Mesothelial cell of epicardium (in vitro differentiated cells): ENCODE data around the gene FLNB. TPM values are rescaled to one million over a fixed set of nuclear protein-coding genes. Genes with fewer than 3 reads are reported as not detected.

Experiments used
- DNase-seq, 2 experiments: peaks; one replicate each; pipeline ENCODE4 v3.0.0; 2021; ENCODE audit warnings: low spot score in 2 of 2; ENCODE audit not compliant: unreplicated experiment in 2 of 2
- H3K27ac Mint-ChIP-seq: 2 replicates; pipeline ENCODE4 v1.8.0; 2021; ENCODE audit warnings: mixed read lengths
- H3K27me3 Mint-ChIP-seq: 2 replicates; pipeline ENCODE4 v1.8.0; 2021; ENCODE audit warnings: low read depth, mixed read lengths
- H3K36me3 Mint-ChIP-seq: 2 replicates; pipeline ENCODE4 v1.8.0; 2021; ENCODE audit warnings: mixed read lengths
- H3K4me1 Mint-ChIP-seq: 2 replicates; pipeline ENCODE4 v1.8.0; 2021; ENCODE audit warnings: mixed read lengths
- H3K4me3 Mint-ChIP-seq: 2 replicates; pipeline ENCODE4 v1.8.0; 2021; ENCODE audit warnings: mild to moderate bottlenecking, moderate library complexity, mixed read lengths
- H3K9me3 Mint-ChIP-seq: 2 replicates; pipeline ENCODE4 v1.8.0; 2021; ENCODE audit warnings: mixed read lengths
- total RNA-seq: library from RNA; stranded (reverse); gene quantifications from 3 replicates; pipeline ENCODE4 v1.2.1, GENCODE V29; 2021
- TF ChIP-seq, protein P1 (sequence below): fragments of 200-600 bp; sonication (generic); IDR thresholded peaks from one replicate; pipeline ENCODE4 v1.5.0; 2021; ENCODE audit warnings: antibody characterized with exemption; ENCODE audit not compliant: unreplicated experiment

Gene FLNB
- total RNA-seq, 1 donor from 2014 or later: 190 TPM

DNA sequence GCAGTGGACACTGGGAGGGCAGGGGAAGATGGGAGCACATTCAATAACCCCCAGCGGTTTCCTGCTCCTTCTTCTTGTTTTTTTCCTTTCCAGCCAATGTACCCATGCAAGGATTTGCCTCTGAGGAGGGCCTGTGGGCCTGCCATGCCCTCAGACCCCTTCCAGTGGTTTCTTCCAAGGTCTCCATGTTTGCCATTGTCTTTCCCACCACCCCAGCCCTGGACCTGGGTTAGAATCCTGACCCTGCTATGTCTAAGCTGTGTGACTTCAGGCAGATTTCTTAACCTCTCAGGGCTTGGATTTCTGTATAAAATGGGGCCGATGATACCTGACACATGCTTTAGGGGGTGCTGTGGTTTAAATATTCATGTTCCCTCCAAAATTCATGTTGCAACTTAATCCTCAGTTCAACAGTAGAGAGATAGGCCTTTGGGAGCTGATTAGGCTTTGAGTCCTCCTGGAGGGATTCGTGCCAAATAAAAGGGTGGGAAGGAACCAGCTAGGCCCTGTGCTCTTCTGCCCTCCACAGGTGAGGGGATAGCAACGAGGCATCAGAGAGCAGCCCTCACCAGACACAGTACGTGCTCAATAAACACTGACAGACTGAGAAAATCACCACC is 46.3 kb upstream of the FLNB start:
- TF ChIP-seq, protein P1, sequence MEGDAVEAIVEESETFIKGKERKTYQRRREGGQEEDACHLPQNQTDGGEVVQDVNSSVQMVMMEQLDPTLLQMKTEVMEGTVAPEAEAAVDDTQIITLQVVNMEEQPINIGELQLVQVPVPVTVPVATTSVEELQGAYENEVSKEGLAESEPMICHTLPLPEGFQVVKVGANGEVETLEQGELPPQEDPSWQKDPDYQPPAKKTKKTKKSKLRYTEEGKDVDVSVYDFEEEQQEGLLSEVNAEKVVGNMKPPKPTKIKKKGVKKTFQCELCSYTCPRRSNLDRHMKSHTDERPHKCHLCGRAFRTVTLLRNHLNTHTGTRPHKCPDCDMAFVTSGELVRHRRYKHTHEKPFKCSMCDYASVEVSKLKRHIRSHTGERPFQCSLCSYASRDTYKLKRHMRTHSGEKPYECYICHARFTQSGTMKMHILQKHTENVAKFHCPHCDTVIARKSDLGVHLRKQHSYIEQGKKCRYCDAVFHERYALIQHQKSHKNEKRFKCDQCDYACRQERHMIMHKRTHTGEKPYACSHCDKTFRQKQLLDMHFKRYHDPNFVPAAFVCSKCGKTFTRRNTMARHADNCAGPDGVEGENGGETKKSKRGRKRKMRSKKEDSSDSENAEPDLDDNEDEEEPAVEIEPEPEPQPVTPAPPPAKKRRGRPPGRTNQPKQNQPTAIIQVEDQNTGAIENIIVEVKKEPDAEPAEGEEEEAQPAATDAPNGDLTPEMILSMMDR: no peak
- Mint-ChIP-seq H3K27me3 (no peaks in the 10 kb centered on the region), H3K27ac (no peak overlapping the region), H3K9me3 (no peaks in the 10 kb centered on the region), H3K36me3 (no peaks in the 10 kb centered on the region), H3K4me3 (no peak overlapping the region), H3K4me1 (peaks cover 17% of the 10 kb centered on the region)
- DNase-seq: no peak

DNA sequence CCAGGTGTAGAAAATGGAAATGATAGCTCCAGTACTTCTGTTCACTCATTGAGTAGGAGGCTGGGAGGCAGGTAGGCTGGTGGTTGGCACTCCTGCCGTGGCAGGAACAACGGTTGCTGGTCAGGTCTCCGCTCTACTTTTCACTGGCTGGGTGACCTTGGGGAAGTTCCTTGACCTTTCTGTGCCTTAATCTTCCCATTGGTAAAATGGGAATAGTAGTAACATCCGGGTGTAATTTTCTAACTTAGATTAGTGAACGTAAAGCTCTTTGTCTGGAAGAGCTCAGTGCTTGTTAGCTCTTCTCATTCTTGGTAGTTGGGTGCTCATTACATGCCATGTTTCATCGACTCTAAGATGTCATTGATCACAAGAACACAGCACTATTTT is 45.8 kb upstream of the FLNB start:
- no peaks in the 10 kb centered on the region for H3K9me3 Mint-ChIP-seq
- H3K36me3 Mint-ChIP-seq: no peaks in the 10 kb centered on the region
- H3K27me3 Mint-ChIP-seq: no peaks in the 10 kb centered on the region
- DNase-seq: no peak
- H3K27ac Mint-ChIP-seq: peak overlapping the region; percentile 51
- H3K4me3 Mint-ChIP-seq: no peak overlapping the region
- H3K4me1 Mint-ChIP-seq: peaks cover 17% of the 10 kb centered on the region
- TF ChIP-seq, protein P1: no peak

DNA sequence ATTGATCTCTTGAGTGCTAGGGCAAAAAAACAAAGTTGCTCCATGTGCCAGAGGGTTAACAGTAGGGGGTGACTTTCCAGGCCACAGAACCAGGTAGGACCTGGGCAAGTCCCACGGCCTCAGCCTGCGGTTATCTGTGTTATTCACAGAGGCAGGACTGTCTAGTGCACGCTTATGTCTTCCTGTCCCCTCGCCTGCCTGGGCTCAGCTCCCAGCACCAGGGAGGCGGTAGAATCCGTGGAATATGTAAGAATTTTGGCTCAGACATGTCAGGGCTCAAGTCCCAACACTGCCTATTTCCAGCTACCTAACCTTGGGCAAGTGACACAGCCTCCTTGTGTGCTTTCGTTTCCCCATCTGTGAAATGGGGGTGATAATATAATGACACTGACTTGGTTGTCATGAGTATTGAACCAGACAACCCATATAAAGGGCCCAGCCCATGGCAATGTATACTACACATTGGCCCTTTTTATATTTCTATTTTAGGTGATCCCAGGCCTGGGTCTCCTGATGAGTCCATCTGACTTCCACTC is 44.3 kb upstream of the FLNB start:
- Mint-ChIP-seq H3K27me3 (no peaks in the 10 kb centered on the region), H3K36me3 (no peaks in the 10 kb centered on the region), H3K27ac (no peak overlapping the region), H3K4me1 (peaks cover 12% of the 10 kb centered on the region), H3K9me3 (no peaks in the 10 kb centered on the region), H3K4me3 (no peak overlapping the region)
- DNase-seq: no peak
- TF ChIP-seq, protein P1: no peak

DNA sequence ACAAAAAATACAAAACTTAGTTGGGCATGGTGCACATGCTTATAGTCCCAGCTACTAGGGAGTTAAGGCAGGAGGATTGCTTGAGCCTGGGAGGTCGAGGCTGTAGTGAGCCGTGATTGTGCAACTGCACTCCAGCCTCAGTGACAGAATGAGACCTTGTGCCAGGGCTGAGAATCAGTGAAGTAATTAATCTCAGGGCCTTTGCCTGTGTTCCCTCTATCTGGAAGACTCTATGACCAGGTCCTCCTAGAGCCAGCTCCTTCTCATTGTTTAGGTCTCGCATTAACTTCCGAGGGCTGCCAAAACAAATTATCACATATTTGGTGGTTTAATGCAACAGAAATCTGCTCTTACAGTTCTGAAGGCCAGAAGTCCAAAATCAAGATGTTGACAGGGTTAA is 41.4 kb upstream of the FLNB start:
- Mint-ChIP-seq H3K36me3 (no peaks in the 10 kb centered on the region), H3K4me3 (no peak overlapping the region), H3K27ac (no peak overlapping the region), H3K9me3 (no peaks in the 10 kb centered on the region), H3K27me3 (no peaks in the 10 kb centered on the region), H3K4me1 (peaks cover 14% of the 10 kb centered on the region)
- DNase-seq: no peak
- TF ChIP-seq, protein P1: no peak

DNA sequence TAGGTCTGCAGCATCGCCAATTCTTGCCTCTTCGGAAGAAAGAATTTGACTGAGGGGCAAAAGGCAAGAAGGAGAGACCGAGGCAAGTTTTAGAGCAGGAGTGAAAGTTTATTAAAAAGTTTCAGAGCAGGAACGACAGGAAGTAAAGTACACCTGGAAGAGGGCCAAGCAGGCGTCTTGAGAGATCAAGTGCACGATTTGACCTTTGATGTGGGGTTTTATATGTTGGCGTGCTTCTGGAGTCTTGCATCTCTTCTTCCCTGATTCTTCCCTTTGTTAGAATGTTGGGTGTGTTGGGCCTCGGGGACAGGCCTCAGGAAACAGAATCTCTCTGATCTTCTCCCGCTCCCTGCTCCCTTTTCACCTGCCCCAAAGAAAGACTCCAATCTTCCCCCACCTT is 40.6 kb upstream of the FLNB start:
- Mint-ChIP-seq H3K27me3 (no peaks in the 10 kb centered on the region), H3K4me1 (peaks cover 22% of the 10 kb centered on the region), H3K9me3 (no peaks in the 10 kb centered on the region), H3K36me3 (no peaks in the 10 kb centered on the region), H3K27ac (no peak overlapping the region), H3K4me3 (no peak overlapping the region)
- TF ChIP-seq, protein P1: no peak
- DNase-seq: no peak

DNA sequence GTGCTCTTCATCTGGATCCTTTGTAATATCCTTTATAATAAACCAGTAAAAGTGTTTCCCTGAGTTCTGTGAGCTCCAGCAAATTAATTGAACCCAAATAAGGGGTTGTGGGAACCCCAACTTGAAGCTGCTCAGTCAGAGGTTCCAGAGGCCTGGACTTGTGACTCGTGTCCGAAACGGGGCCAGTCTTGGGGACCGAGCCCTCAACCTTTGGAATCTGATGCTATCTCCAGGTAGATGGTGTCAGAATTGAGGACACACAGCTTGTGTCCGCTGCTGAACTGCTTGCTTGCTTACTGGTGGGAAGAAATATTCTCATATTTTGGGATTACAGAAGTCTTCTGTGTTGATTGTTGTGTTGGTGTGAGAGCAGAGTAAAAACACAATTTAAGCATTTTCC is 39.7 kb upstream of the FLNB start:
- DNase-seq: no peak
- Mint-ChIP-seq H3K9me3 (no peaks in the 10 kb centered on the region), H3K27me3 (no peaks in the 10 kb centered on the region), H3K27ac (peak overlapping the region; percentile 7), H3K4me1 (peaks cover 28% of the 10 kb centered on the region), H3K4me3 (no peak overlapping the region), H3K36me3 (no peaks in the 10 kb centered on the region)
- TF ChIP-seq, protein P1: no peak
